PFSK-1 (cell line): ENCODE results near the gene CCDC183. TPM values are rescaled to one million over a fixed set of nuclear protein-coding genes. Genes with fewer than 3 reads are reported as not detected.

Experiments
- FOXP2 ChIP-seq: optimal IDR thresholded peaks from 2 replicates; pipeline ENCODE3; 2011; ENCODE audit warnings: borderline replicate concordance, control low read depth, inconsistent platforms; ENCODE audit not compliant: insufficient read depth; ENCODE audit errors: extremely low read length, extremely low read depth
- POLR2AphosphoS5 ChIP-seq: IDR thresholded peaks from 2 replicates; pipeline ENCODE4 v1.6.1; 2012; ENCODE audit warnings: low read depth, mild to moderate bottlenecking, control low read depth, low read length, moderate library complexity
- REST ChIP-seq, 2 experiments: IDR thresholded peaks; 2 replicates each; pipeline versions ENCODE4 v1.6.1 to v1.8.0; 2011 to 2012; ENCODE audit warnings: low read depth in 2 of 2, low read length in 2 of 2, control low read depth in 1 of 2, inconsistent platforms in 1 of 2, mild to moderate bottlenecking in 1 of 2, moderate library complexity in 1 of 2; ENCODE audit not compliant: insufficient read depth in 1 of 2
- SIN3A ChIP-seq: IDR thresholded peaks from 2 replicates; pipeline ENCODE4 v1.6.1; 2012; ENCODE audit warnings: mild to moderate bottlenecking, low read length, moderate library complexity, borderline replicate concordance; ENCODE audit not compliant: insufficient read depth
- TAF1 ChIP-seq: IDR thresholded peaks from 2 replicates; pipeline ENCODE4 v1.6.1; 2012; ENCODE audit warnings: low read length, control low read depth, borderline replicate concordance; ENCODE audit not compliant: insufficient read depth
- polyA plus RNA-seq: library from polyadenylated mRNA; unstranded; fragments of >200 nt; gene quantifications from one replicate; pipeline ENCODE4 v1.2.1, GENCODE V29; 2012; ENCODE audit warnings: low read depth, missing spikeins; ENCODE audit not compliant: insufficient read length

Gene CCDC183
- polyA plus RNA-seq, result 3.2 TPM

- TF ChIP-seq FOXP2 (no peak), SIN3A (no peak), REST (IDR thresholded peaks at IDR 0.05; ENCODE audit: insufficient read depth in 1 of 2, low read depth in 2 of 2, low read length in 2 of 2) (no peak), POLR2AphosphoS5 (no peak), TAF1 (no peak)
Observed at GRCh38 chr9:136796238-136796774, at the start of gene CCDC183. CCDC183 (plus strand) TSS chr9:136796338; CDS start chr9:136796398, 60 bp downstream.

GRCh38 chr9:136746621-136747020 lies 49.5 kb upstream of the CCDC183 start:
- TF ChIP-seq FOXP2, result no peak
- TF ChIP-seq POLR2AphosphoS5, result no peak
- TF ChIP-seq REST (IDR thresholded peaks at IDR 0.05; ENCODE audit: insufficient read depth in 1 of 2, low read depth in 2 of 2, low read length in 2 of 2), result no peak
- no peak for TF ChIP-seq SIN3A
- no peak for TF ChIP-seq TAF1

GRCh38 chr9:136747161-136748060 lies 48.7 kb upstream of the CCDC183 start:
- TF ChIP-seq REST (IDR thresholded peaks at IDR 0.05; ENCODE audit: insufficient read depth in 1 of 2, low read depth in 2 of 2, low read length in 2 of 2) (no peak), SIN3A (no peak), TAF1 (no peak), POLR2AphosphoS5 (no peak), FOXP2 (no peak)

- no peak for TF ChIP-seq POLR2AphosphoS5
- no peak for TF ChIP-seq TAF1
- TF ChIP-seq FOXP2, result no peak
- TF ChIP-seq SIN3A, result no peak
- no peak for TF ChIP-seq REST (IDR thresholded peaks at IDR 0.05; ENCODE audit: insufficient read depth in 1 of 2, low read depth in 2 of 2, low read length in 2 of 2)
Observed at GRCh38 chr9:136748201-136748600, 47.9 kb upstream of the CCDC183 start, which contains the start of gene LCN6. LCN6 (minus strand) TSS chr9:136748525; CDS start chr9:136748483, 42 bp downstream.
